Right cardiac atrium (tissue), 5 donors: ENCODE measurements around the gene BDKRB1. TPM values are rescaled to one million over a fixed set of nuclear protein-coding genes. Genes with fewer than 3 reads are reported as not detected.

ENCODE experiments used
- ATAC-seq, 2 donors: fragments of 200-7000 bp; cut with Tn5 transposase; one replicate each; pipeline versions ENCODE4 v1.8.0 to v1.9.1; 2020; ENCODE audit warnings: moderate library complexity in 2 of 2, mild to moderate bottlenecking in 1 of 2
- DNase-seq, 3 donors: peaks; one replicate each; pipeline ENCODE4 v3.0.0-alpha.2; 2020
- H3K27ac ChIP-seq: one replicate; pipeline ENCODE4 v1.5.1; 2013; ENCODE audit warnings: mild to moderate bottlenecking, low read length, control low read depth, moderate library complexity
- H3K27me3 ChIP-seq: one replicate; pipeline ENCODE4 v1.6.1; 2013; ENCODE audit not compliant: control insufficient read depth, insufficient read depth
- H3K4me1 ChIP-seq: one replicate; pipeline ENCODE4 v1.6.1; 2013; ENCODE audit warnings: low read length; ENCODE audit not compliant: control insufficient read depth, insufficient read depth
- H3K4me3 ChIP-seq: one replicate; pipeline ENCODE4 v1.5.1; 2013; ENCODE audit warnings: low read length, control low read depth
- H3K9me3 ChIP-seq: one replicate; pipeline ENCODE4 v1.6.1; 2013; ENCODE audit warnings: low read length; ENCODE audit not compliant: control insufficient read depth
- WGBS: extraction: QIAGEN DNeasy Blood & Tissue Kit; methylation state at CpG from one replicate; pipeline ENCODE4 v1.1.7; 2013; 5-methylcytosine and 5-hydroxymethylcytosine counted together
- intact Hi-C, 4 donors: fragments of 100-400 bp; cut with DNase I; formaldehyde crosslinking; loops; one replicate each; pipeline versions ENCODE4 v1.11.0 to v1.14.0; 2022 to 2023
- polyA plus RNA-seq: library from polyadenylated mRNA; stranded (reverse); fragments of 200-250 nt; gene quantifications from one replicate; pipeline ENCODE4 v1.2.3, GENCODE V29; 2013
- total RNA-seq, 4 donors: library from RNA; stranded (reverse); fragmentation: NEBNext Ultra II Directional; extraction: Animal tissue kit (Norgen Biotek cat#: 25700); gene quantifications; one replicate each; pipeline ENCODE4 v1.2.1, GENCODE V29; 2021
- donor health status: healthy with polysubstance abuse.
- donor health status: DM: no; HTN: yes; CAD: no.
- donor health status: DM: no; HTN: no; CAD: no.
- donor health status: DM: no; HTN: yes; CAD: no; lungs with severe emphysema.
- donor health status: DM: yes; HTN: yes; CAD: no.

Gene BDKRB1
- total and polyA plus RNA-seq, 5 donors, result 0.18 TPM; not detected in 4

DNA sequence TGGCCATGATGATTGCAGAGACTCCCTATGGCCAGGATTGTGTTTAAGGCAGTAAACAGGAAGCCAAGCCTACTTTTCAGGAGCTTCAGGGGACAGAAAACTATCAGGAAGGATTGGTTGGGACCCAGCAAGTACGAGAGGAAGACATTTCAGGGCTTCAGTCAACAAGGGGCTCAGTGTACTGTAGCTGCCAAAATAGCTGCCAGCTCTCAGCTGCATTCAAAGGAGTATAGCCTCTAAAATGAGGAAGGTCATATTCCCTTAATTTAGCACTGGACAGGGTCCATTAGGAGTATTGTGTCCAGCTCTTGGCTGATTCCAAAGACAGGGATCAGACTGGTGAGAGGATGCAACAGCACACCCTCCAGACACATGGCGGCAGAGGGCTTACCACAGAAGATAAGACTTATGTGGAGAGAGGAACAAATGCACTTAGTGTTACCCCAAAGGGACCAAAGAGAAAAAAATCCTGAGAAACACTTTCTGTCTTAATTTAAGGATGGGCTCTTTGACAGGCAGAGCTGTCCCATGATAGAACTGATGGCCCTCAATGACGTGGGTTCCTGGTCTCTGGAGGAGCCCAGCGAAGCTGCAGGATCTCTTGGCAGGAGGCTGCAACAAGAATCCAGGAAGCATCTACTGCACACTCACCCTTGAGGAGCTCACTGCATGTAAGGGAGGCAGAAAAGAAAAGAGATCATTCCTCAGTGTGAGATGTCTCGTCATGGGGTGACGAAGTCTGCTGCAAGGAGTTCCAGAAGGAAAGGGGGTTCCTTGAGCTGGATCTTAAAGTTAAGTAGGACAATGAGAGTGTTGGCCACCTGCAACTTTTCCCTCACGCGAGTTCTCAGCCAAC lies 14.8 kb downstream of the BDKRB1 start:
- Histone ChIP-seq H3K27ac (no peak overlapping the region), H3K4me1 (no peaks in the 10 kb centered on the region), H3K4me3 (no peak overlapping the region), H3K27me3 (no peaks in the 10 kb centered on the region), H3K9me3 (no peaks in the 10 kb centered on the region)
- intact Hi-C loops, result loop anchor here (5.0 to 10.0 kb wide), 5 partner anchors 168 to 708 kb away; no protein-coding TSS in a partner anchor
- DNase-seq (no peak), ATAC-seq (no peak)
- 70% methylated on average over 8 of the region's 8 CpGs for WGBS

DNA sequence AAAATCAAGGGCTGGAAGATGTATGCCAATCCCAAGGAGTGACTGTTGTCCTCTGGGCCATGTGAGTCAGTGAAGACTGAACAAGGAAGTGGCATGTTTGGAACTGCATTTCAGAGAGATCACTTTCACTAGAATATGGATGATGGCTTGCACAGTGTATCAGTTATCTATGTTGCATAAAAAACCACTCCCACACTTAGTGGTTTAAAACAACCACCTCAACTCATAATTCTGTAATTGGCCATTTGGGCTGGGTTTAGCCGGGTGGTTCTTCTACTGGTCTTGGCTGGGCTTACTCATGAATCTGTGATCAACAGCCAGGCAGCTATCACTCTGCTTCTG lies 15.4 kb downstream of the BDKRB1 start:
- Histone ChIP-seq H3K27me3 (no peaks in the 10 kb centered on the region), H3K4me3 (no peak overlapping the region), H3K27ac (no peak overlapping the region), H3K4me1 (no peaks in the 10 kb centered on the region), H3K9me3 (no peaks in the 10 kb centered on the region)
- DNase-seq (no peak), ATAC-seq (no peak)
- 94% methylated on average over 1 of the region's 1 CpG for WGBS
- intact Hi-C loops, result loop anchor here (5.0 to 10.0 kb wide), 5 partner anchors 169 to 709 kb away; no protein-coding TSS in a partner anchor

DNA sequence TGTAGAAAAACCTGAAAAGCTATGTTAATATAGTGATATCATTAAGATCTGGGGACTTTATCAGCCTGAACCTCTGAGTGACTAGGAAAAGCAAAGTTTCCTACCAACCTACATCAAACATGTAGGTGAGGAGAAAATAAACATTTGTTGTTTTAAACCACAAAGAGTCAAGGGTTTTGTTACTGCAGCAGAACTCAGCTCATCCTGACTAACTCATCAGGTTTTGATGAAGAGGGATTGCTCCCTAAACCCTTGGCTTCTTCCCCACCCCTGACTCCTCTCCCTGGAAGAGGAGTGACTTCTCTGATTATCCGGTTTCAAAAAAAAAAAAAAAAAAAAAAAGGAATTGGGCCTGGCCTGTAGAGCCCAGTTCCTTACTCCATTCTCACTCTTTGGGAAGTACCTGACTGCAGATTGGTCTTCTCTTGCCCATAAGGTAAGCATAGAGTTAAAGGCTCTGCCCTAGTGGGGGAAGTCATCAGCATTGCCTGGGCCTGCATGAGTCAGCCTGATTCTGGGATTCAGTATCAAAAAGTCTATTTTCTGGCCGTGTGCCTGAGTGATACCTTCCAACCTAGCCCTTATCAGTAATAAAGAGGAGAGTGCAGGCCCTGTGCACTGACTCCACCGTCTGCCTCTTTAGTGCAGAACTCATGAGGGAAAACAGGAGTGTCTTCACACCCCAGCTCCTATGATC lies 16.9 kb downstream of the BDKRB1 start:
- ATAC-seq (no peak), DNase-seq (no peak)
- H3K4me1 ChIP-seq, result no peaks in the 10 kb centered on the region
- H3K9me3 ChIP-seq, result peaks cover 3% of the 10 kb centered on the region
- intact Hi-C loops, result loop anchor here (5.0 to 10.0 kb wide), 5 partner anchors 171 to 711 kb away; no protein-coding TSS in a partner anchor
- no peak overlapping the region for H3K27ac ChIP-seq
- no peaks in the 10 kb centered on the region for H3K27me3 ChIP-seq
- no peak overlapping the region for H3K4me3 ChIP-seq
- 20% methylated on average over 3 of the region's 3 CpGs for WGBS

DNA sequence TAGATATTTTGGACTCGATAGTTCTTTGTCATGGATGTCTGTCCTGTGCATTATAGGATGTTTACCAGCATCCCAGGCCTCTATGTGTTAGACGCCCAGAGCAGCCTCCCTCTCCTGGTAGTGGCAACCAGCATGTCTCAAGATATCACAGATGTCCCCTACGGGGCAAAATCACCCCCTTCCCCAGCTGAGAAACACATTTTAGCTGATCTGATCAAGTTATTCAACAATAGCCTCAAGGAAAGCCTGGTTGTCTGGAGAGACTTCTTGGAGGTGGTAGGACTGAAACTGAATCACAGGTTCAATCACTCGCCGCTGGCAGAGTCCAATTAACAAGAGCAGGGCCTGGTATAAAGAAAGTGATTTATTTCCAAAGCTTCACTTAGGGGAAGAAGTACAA lies 17.6 kb downstream of the BDKRB1 start:
- peaks cover 6% of the 10 kb centered on the region for H3K9me3 ChIP-seq
- no peak overlapping the region for H3K4me3 ChIP-seq
- DNase-seq, result no peak
- ATAC-seq, result no peak
- H3K27me3 ChIP-seq, result no peaks in the 10 kb centered on the region
- H3K4me1 ChIP-seq, result no peaks in the 10 kb centered on the region
- intact Hi-C loops, result loop anchor here (2.0 to 10.0 kb wide), 6 partner anchors 171 to 711 kb away; no protein-coding TSS in a partner anchor
- H3K27ac ChIP-seq, result no peak overlapping the region
- 92% methylated on average over 5 of the region's 5 CpGs for WGBS

DNA sequence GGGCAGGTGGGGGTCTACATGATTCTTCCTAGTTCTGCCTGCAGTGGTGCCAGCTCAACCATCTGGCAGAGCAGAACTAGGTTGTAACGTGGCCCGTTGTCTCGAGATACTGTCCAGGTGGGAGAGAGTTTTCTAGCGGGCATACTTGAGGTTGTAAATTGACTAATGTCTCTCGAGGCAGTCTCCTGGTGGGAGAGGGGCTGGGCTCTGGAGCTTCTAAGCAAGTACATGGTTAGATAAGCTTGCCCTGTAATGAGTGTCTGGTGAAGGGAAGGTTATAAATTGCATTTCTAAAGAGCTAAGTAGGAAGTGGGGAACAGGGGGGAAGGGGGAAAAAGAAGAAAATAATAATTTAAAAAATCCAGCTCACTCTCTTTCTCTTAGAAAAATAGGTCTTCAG lies 18.1 kb downstream of the BDKRB1 start:
- no peak for DNase-seq
- Histone ChIP-seq H3K4me3 (no peak overlapping the region), H3K27ac (no peak overlapping the region), H3K9me3 (peaks cover 6% of the 10 kb centered on the region), H3K27me3 (no peaks in the 10 kb centered on the region), H3K4me1 (no peaks in the 10 kb centered on the region)
- ATAC-seq, result no peak
- intact Hi-C loops, result loop anchor here (2.0 to 10.0 kb wide), 6 partner anchors 172 to 712 kb away; no protein-coding TSS in a partner anchor
- WGBS, result 72% methylated on average over 5 of the region's 5 CpGs

DNA sequence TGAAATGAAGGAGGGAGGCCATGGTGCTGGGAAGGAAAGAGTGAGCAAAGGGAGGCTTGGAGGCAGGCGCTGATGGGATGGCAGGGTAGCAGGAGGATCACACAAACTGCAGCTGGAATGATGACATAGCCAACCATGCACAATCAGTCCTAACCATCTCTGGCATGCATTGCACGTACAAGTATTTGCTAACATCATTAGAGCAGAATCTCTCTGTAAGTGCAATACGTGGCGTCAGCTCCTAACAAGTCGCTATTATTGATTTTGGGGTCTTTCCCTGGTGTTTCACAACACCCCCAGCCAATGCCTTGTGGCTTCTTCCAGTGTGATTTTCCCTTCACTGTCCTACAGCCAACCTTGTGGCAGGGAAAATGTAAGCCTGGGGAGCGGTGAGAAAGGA lies 18.5 kb downstream of the BDKRB1 start:
- Histone ChIP-seq H3K9me3 (peaks cover 6% of the 10 kb centered on the region), H3K27ac (no peak overlapping the region), H3K4me3 (no peak overlapping the region), H3K4me1 (no peaks in the 10 kb centered on the region), H3K27me3 (no peaks in the 10 kb centered on the region)
- ATAC-seq (no peak), DNase-seq (no peak)
- 65% methylated on average over 6 of the region's 6 CpGs for WGBS
- intact Hi-C loops, result loop anchor here (2.0 to 10.0 kb wide), 6 partner anchors 172 to 712 kb away; no protein-coding TSS in a partner anchor

DNA sequence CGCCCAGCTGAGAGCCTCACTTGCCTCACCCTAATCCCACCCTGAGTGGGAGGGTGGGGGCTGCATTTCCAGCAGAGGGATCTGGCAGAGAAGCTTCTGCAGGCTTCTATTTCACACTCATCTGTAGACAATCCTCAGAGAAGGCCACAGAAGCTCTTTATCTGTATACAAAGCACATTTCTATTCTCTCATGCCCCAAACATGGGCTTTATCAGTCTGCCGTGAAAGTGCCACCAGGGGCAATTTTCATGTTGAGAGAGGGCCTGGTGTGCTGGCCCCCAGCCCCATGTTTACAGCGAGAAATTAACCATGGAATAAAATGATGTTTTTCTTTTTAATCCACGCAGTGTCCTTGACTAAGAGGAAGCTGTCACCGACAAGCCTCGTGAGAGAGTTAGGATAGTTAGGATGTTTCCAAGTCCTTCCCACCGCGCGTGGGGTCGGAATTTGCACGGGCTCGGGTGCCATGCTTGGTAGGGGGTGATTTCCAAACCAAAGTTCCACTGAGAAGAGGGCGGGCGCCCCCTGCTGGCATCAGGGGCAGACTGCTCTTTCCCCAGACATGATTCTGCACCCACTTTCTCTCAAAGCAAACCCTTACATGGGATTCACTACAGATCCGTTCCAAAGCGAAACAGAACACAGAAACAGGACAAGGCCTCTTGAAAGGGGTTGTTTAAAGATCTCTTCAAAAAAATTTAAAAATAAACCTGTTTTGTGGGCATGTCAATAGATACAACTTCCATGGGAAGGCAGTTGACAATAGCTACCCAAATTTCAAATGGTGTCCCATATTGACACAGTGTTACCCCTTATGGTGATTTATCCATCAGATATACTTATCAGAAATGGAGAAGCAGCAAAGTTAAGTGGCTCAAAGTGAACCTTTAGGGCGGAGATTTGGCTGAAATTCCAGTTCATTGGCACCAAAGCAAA lies 19.4 kb downstream of the BDKRB1 start:
- intact Hi-C loops, result loop anchor here (1.0 to 10.0 kb wide), 7 partner anchors 175 to 713 kb away; no protein-coding TSS in a partner anchor
- H3K4me3 ChIP-seq, result no peak overlapping the region
- ATAC-seq (peak; percentile 55 to 58), DNase-seq (peak; percentile 70 to 86 (median 86))
- peaks cover 6% of the 10 kb centered on the region for H3K9me3 ChIP-seq
- no peaks in the 10 kb centered on the region for H3K4me1 ChIP-seq
- no peak overlapping the region for H3K27ac ChIP-seq
- H3K27me3 ChIP-seq, result no peaks in the 10 kb centered on the region
- 16% methylated on average over 17 of the region's 17 CpGs for WGBS

GRCh38 chr14:96277890-96278289 lies 21.9 kb downstream of the BDKRB1 start:
- ATAC-seq (no peak), DNase-seq (no peak)
- Histone ChIP-seq H3K4me1 (no peaks in the 10 kb centered on the region), H3K4me3 (no peak overlapping the region), H3K27me3 (no peaks in the 10 kb centered on the region), H3K9me3 (peaks cover 6% of the 10 kb centered on the region), H3K27ac (no peak overlapping the region)
- intact Hi-C loops, result loop anchor here (5.0 to 10.0 kb wide), 5 partner anchors 273 to 716 kb away; no protein-coding TSS in a partner anchor
- WGBS, result 100% methylated on average over 1 of the region's 1 CpG

DNA sequence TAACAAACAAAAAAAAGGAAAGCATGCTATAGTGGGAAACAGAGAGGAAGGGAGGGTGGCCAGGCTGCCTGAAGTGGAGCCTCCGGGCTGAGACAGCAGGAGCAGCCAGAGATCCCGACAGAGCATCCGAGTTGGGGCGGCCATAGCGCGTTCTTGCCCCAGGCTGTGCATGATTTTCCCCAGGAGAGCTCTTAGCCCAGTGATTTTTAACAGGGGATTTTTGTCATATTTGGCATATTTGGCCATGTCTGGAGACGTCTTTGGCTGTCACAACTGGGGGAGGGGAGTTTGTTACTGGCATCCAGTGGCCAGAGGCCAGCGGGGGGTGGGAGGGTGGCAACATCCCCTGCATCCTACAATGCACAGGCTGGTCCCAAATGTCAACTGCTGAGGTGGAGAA lies 23.6 kb downstream of the BDKRB1 start:
- peaks cover 6% of the 10 kb centered on the region for H3K9me3 ChIP-seq
- 64% methylated on average over 8 of the region's 8 CpGs for WGBS
- H3K27ac ChIP-seq, result no peak overlapping the region
- H3K4me1 ChIP-seq, result no peaks in the 10 kb centered on the region
- ATAC-seq (no peak), DNase-seq (no peak)
- no peaks in the 10 kb centered on the region for H3K27me3 ChIP-seq
- intact Hi-C loops, result loop anchor here (5.0 to 10.0 kb wide), 5 partner anchors 275 to 717 kb away; no protein-coding TSS in a partner anchor
- no peak overlapping the region for H3K4me3 ChIP-seq

- WGBS, result 94% methylated on average over 2 of the region's 2 CpGs
- H3K4me1 ChIP-seq, result no peaks in the 10 kb centered on the region
- no peak for DNase-seq
- no peak overlapping the region for H3K4me3 ChIP-seq
- intact Hi-C loops, result loop anchor here in 1 of 4 donors (10.0 kb wide), 1 partner anchor 145 kb away; no protein-coding TSS in a partner anchor
- no peaks in the 10 kb centered on the region for H3K27me3 ChIP-seq
- no peak overlapping the region for H3K27ac ChIP-seq
- ATAC-seq, result no peak
- peaks cover 6% of the 10 kb centered on the region for H3K9me3 ChIP-seq
Measured at GRCh38 chr14:96280104-96280503, 24.1 kb downstream of the BDKRB1 start.
